GM19438 (cell line): ENCODE data around the gene MPHOSPH6.
"Not testable (repeated sequence)": the region's sequence is repeated elsewhere in the genome, so short reads cannot be mapped to it uniquely, and the experiment has no call there.

ENCODE experiments used
- ATAC-seq: cut with Tn5 transposase; IDR thresholded peaks from one replicate; pipeline ENCODE4 v1.9.1; 2021; ENCODE audit warnings: low read depth; ENCODE audit not compliant: unreplicated experiment

MPHOSPH6 gene

GRCh38 chr16:82129881-82130280 lies 40.1 kb downstream of the MPHOSPH6 start:
- ATAC-seq: no peak

DNA sequence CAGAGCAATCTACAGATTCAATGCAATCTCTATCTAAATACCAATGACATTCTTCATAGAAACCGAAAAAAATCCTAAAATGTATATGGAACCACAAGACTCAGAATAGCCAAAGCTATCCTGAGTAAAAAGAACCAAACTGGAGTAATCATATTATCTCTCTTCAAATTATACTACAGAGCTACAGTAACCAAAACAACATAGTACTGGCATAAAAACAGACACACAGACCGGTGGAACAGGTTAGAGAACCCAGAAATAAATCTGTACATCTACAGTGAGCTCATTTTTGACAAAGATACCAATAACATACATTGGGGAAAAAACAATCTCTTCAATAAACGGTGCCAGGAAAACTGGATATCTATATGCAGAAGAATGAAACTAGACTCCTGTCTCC lies 45.4 kb downstream of the MPHOSPH6 start:
- no peak for ATAC-seq

DNA sequence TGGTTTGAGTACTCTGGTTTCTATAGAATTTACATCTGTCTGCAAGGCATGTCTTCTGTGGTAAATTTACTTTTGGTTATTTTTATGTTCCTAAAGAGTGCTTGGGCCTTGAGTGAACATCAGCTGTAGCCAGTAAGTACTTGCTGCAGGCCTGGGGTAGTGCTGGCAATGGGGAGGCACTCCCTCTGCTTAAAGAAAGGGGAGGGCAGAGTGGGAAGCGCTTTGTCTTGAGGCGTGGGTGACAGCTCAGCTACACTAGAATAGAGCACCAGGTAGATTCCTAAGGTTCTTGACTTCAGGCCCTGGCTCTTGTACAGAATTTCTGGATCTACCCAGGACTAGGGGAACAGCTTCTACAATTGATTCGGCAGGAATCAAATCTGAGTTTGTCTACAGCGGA lies 50.6 kb downstream of the MPHOSPH6 start:
- no peak for ATAC-seq

DNA sequence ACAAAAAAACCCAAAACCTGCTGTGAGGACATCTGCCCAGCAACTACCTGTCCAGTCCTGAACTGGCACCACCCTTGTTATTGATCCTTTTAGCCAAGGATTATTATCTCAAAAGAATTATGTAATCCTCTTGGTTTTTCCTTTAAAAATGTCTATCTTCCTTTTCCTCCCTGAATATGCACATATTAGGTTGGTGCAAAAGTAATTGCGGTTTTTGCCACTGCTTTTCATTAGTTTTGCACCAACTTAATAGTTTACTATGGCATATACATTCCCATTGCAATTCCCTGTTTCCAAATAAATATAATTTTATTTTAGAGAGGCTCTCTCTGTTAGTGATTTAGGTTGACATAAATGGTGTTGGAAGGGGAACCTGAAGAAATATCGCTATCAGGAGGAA lies 51.3 kb downstream of the MPHOSPH6 start:
- no peak for ATAC-seq

DNA sequence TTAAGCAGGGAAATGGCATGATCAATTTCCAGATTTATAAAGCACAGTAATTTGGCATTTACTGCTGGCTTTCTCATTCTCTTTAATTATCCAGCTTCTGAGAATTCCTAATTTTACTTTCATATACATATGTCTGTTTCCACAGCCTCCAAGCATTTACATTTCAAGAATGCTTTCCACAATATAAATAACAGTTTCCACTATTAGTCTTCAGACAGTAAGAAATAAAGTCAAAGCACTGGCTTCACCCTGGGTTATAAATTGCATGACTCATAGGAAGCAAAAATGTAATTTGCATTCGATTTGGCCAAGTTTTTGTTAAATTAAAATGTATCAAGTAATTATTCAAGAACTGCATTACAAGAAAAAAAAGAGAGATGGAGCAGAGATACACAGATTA lies 53.5 kb downstream of the MPHOSPH6 start:
- ATAC-seq: no peak

- no peak for ATAC-seq
Measured at GRCh38 chr16:82113741-82114140, 56.3 kb downstream of the MPHOSPH6 start.

DNA sequence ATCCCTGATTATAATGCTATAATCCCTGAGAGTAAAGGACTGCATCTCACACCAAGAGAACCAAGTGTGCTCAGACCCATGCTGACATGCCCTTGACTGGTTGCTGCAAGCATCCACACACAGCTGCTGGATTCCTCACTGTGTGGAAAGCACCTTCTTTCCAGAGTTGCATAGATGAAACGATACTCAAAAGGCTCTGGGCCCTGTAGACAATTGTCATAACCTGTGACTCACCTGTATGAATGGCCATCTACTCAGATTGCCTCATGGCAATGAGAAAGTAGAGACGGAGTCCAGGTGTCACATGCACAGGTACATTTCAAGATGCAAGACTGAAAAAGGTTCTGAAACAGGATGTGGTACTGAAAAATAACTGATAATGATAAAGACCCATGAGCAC lies 58.1 kb downstream of the MPHOSPH6 start:
- no peak for ATAC-seq

DNA sequence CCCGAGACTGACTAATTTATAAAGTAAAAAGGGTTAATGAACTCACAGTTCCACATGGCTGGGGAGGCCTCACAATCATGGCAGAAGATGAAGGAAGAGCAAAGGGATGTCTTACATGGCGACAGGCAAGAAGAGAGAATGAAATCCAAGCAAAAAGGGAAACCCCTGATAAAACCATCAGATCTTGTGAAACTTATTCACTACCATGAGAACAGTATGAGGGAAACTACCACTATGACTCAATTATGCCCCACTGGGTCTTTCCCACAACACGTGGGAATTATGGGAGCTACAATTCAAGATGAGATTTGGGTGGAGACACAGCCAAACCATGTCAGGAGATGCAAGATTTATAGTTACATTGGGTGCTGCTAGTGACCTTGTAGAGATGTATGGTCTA lies 60.8 kb downstream of the MPHOSPH6 start:
- not testable (repeated sequence) for ATAC-seq

DNA sequence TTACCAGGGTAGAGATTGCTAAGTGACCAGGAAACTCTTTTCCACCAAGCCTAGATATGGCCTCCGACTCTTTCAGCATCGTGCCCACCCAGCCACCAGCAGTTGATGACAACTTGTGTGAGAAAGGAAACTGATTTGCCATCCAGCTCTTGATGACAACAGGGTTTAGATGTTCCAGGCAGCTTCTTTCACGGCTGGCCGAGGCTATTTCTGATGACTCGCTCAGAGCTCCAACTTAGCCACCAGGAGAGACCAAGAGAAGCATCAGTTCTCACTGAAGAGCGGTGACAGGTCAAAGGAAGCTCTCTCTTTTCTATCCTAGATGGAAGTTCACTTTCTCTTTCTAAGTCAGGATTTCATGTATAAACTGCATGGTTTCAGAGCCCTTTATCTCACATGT lies 61.2 kb downstream of the MPHOSPH6 start:
- no peak for ATAC-seq

DNA sequence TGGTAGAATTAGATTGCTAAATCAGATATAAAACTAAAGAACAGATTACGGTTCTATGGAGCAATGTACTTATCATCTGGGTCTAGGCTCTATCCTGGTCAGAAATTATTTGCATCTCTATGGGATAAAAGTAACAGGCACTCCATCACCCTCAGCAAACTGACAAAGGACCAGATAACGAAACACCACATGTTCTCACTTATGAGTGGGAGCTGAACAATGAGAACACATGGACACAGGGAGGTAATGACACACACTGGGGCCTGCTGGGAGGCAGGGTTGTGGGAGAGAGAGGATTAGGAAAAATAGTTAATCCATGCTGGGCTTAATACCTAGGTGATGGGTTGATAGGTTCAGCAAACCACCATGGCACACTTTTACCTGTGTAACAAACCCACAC lies 61.9 kb downstream of the MPHOSPH6 start:
- no peak for ATAC-seq

GRCh38 chr16:82105107-82105506 lies 64.9 kb downstream of the MPHOSPH6 start:
- no peak for ATAC-seq
